NCI-H345 treated with DMSO at 0.1 percent for 48 hours (cell line): Measurements from ENCODE around the gene EFS.

ENCODE experiments used
- DNase-seq: peaks from one replicate; lab custom pipeline; 2025; ENCODE audit not compliant: unreplicated experiment; lab: John Stamatoyannopoulos, UW

The EFS gene

DNA sequence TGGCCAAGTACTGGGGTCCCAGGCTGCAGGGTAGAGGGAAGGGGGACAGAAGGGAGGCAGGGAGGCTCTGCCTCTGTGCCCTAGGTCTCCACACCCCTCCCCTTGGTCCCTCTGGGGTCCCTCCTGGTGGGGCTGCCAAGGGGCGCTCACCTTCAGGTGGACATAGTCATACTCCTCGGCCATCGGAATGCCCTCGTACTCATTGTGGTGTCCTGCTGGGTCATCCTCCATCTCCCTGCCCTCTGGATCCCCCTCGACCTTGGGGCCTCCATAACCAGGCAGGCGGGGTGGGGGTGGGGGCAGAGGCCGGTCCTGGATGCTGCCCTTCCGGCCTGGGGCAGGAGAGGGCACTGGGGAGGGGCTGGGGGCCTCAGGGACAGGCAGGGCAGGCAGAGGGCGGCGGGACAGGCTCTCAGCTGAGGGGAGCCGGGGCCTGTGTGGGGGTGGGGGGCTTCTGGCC lies 5.8 kb downstream of the EFS start:
- no peak for DNase-seq

DNA sequence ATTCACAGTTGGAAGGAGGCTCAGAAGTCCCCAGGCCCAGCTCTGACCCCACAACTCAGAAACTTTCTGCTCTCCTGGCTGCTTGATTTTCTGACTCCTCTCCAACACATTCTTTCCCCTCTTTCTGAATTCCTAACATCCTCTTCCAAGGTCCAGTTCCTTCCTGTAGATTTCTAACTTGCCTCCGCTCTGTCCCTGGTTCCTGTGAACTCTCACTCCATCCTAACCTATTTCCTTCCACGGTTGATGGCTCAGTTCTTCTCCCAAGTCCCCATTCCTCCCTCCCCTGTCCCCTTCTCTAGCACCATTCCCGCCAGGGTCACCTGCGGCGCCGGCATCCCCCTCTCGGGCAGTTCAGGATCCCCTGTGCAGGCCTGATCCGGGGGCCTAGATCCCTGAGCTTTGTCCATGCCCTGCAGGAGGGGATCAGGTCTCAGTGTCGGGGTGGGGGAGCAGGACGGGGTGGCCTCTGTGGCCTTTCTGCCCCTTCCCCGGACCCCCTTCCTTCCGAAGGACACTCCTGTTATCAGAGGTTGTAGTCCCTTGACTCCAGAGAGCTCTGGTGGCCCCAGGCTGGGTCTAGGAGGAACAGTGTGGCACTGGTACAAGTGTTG lies 6.3 kb downstream of the EFS start:
- DNase-seq: no peak

DNA sequence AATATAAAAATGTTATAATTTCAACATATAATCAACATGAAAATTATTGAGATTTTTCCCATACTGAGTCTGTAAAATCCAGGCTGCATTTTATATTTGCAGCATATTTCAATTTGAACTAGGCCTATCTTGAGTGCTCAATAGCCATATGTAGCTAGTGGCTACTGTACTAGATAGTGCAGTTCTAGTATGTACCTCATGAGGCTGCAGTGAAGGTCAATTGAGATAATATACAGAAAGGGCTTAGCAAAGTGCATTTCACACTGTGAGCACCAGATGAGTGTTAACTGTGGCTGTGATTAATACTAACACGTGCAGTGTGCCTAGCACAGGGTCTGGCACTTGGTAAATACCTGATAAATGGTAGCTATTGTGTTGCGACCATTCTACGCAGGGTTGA lies 6.9 kb downstream of the EFS start:
- DNase-seq: no peak

DNA sequence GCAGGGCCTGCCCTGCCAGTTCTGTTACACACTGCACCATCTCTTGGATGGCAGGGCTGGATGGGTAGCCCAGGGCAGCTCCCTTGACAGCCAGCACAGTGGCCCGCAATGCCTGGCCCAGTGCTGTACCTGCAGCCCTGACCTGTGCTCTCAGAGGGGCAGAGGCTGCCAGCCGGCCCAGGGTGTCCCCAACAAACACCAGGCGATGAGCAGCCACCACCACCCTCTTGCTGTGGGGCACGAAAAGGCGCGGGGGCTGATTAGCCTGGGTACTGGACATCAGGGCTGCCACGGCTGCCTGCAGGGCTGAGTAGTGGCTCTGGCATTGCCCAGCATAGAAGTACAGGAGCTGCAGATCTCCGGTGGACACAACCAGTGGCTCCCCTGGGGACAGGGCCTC lies 7.7 kb downstream of the EFS start:
- DNase-seq: no peak

DNA sequence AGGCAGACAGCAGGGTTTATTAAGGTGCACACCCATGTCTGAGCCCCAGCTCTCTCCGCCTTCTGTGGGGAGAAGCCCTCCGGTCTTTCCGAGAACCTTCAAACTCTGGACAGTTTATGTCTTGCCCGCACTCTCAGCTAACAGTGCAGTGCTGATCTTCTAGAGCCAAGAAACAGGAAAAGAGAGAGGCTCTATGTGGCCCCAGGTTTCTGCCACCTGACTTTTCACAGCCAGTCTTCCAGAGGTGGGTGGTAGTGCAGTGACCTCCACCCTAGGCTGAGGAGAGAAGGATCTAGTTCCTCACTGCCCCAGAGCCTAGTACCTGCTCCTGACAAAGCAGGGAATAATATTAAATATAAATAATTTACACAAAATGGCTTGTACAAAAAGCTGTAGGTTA lies 8.3 kb downstream of the EFS start:
- DNase-seq: no peak

DNA sequence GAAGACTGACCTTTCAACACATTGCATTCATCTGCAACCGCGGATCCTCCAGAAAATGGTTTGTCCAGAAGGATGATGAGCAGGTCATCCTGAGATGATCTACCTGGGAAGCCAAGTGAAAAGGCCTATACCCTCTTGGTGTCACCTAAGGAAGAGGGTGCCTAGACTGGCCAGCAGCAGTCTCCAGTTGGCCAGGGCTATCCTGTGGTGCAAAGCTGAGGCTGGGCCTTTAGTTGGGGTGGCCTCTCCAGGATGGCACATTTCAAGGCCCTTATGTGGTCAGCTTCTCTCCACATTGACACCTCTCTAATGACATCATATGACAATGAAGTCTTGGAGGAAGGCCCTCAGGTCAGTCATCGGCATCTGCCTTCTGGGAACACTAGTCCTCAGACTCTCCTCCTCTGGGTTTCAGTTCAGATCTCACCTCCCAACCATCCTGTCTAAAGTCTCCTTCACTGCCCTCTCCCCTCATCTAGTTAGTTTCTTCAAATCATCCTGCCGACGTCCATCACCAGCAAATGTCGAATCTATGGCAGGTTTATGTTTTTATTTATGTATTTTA lies 9.0 kb downstream of the EFS start:
- no peak for DNase-seq

DNA sequence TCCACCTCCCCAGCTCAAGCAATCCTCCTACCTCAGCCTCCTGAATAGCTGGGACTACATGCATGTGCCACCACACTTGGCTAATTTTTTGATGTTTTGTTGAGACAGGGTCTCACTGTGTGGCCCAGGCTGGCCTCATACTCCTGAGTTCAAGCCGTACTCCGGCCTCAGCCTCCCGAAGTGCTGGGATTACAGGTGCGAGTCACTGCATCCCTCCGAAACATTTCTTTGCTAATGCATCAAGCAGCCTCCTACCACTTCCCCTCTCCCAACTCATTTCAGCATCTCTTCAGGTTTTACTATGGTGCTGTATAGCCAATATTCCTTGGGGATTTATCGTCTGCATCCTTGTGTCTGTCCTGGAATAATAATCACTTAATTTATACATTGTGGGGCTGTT lies 10.0 kb downstream of the EFS start:
- no peak for DNase-seq

DNA sequence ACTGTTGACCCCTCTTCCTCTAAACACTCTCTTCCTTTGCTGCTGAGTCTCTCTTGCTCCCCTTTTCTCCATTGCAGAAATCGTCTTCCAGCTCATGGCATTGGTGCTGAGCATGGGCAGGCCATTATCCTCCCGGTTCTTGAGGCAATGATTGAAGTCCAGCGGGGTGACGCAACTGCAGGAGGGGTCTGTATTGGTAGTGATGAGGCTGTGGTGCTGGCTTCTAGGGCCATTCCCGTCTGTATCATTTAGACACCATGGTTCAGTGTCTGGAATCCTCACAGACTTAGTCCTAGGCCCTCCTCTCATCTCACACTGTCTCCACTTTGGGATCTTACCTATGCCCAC lies 11.6 kb downstream of the EFS start:
- no peak for DNase-seq

DNA sequence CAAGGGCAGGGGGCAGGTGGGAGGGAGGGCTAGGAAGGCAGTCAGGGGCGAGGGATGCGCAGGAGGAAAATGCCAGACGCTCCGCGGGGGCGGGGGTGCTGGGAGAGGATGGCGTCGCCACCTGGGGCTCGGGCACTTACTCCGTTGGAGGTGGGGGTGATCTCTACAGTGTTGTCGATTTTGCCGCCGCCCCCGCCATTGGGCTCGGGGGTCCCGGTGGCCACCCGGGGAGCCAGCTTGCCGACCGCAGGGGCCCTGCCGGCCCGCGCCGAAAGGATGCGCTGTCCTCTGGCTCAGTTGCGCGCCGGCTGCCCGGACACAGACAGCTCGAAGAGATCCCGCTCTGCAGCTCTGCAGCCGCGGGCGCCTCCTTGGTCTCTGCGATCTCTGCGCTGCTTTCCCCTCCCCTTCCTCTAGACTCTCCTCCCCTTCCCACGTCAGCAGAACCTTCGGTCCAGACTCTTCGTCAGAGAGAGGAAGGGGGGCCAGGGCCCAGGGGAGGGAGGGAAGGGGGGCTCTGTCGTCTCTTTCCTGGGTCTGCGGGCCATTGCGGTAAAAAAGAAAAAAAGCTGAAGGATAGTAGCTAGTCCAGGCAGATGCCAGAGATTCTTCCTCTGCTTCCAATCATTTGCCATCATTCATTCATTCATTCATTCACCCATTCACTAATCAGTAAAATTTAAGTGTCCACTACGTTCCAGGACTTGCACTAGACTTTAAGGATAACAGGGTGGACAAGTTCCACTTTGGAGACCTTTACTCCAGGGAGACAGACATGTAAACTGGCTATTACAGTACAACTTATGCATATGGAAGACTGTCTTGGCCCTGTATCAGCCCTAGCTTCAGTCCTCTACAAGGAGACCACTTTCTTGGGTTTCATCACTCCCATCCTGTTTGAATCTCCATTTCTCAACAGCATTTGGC lies 12.2 kb downstream of the EFS start, which contains the start of gene SLC22A17:
Gene SLC22A17 (minus strand): TSS at position 382 of the 927 bp plus-strand sequence.
- DNase-seq: peak; percentile 48

DNA sequence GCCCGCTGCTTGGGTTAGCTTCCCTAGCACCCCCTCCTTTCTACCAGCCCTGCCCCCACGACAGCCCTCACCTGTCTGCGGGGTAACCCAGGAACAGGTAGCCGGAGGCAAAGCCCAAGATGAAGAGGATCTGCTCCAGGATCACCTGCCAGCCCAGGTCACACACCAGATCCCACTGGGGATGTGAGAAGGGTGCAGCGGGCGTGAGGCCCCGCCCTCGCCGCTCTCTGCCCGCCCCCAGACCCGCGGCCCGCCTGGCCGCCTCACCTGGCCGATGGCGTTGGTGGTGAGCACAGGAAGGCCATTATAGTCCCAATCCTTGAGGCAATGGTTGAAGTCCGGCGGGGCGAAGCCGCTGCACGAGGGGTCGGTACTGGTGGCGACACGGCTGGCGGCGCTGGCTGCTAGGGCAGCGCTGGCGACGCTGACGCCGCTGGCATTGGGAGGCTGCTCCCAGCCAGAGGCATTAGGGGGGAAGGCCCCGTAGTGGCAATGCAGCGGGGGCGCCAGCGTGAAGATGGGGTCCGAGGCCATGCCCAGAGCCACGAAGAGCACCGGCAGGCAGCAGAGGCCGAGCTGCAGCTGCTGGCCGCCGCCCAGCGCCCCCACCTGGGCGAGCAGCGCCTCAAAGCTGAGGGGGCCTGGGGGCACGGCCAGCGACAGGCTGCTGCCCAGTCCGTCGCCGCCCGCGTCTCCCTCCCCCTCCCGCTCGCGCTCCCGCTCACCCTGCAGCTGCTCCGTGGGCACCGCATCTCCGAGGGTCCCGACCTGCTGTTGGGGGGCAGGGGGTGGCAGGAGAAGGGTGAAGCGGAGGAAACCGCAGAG lies 13.1 kb downstream of the EFS start:
- DNase-seq: no peak

DNA sequence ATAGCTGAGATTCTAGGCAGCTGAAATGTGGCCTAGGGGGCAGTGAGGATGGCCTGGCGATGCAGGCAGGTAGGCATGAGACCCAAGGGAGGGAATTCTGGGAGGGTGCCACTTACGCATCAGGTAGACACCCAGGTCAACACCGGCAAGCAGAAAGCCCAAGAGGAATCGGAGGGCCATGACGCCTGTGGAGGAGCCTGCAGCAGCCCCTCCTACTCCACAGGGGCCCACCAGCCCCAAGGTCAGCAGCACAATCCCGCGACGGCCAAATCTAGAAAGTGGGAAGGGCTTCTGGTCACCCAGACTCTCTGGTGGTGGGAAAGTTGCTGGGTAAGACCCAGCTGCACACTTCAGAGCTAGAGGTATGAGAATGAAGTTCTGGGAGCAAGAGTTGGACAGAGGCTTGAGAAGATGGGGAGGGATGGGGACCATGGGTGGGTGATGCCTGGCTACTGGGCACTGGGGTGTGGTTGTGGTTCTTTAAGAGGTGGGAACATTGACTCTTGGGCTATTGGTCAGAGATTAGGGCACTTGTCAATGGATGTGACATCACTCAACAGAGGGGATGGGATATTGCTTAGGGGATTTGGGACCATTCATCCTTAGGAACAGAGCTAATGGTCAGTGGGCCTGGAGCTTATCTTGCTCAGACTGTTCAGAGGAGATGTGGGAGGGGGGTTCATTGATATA lies 15.7 kb downstream of the EFS start:
- DNase-seq: no peak

DNA sequence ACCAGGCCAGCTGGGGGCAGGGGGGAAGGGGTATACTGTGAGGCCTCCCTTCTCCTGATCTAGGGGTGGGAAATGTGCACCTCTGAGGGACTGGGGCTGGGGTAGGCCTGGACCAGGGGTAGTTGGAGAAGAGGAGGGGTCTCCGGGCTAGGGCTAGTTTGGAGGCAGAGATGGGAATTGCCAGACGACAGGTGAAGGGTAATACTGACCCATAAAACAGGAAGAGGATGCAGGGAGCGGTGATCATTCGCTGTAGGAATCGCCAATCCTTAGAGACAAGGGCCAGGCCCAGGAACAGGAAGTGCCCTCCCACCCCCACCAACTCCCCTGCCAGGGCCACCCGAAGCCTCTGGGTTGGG lies 16.7 kb downstream of the EFS start:
- no peak for DNase-seq

DNA sequence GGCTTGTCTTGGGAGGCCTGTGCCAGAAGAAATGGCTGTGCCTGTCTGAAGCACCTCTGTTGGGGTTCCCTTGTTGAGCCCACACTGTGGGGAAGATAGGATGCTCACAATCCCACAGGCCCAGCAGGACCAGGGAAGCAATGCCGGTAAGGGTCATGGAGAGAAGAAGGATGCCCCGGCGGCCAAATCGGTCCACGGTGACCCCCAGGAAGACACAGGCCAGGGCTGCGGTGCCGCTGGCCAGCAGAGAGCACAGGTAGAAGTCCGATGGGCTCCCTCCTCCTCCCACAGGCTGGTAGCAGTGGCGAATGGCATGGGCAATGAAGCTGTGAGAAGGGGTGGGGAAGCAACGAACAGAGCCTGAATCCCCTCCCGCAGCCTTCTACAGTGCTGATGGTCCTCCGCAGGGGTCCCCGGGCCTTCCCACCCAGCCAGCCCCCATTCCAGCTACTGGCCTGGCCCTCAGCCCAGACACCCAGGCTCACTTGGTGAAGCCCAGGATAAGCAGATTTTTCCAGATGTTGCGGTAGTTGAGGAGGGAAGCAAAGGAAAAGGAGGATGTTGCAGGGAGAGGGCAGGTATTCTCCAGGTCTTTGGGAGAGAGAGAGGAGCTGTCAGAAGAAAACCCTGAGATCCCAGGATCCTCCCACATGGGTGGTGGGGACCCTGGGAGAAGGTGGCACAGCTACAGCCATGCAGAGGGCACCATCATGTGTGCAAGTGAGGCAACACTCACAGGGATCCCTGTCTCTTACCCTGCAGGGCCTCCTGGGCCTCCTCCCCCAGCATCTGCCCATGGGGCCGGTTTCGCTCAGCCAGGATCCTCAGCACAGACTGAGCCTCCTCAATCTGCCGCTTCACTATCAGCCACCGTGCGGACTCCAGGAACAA lies 17.3 kb downstream of the EFS start:
- no peak for DNase-seq

DNA sequence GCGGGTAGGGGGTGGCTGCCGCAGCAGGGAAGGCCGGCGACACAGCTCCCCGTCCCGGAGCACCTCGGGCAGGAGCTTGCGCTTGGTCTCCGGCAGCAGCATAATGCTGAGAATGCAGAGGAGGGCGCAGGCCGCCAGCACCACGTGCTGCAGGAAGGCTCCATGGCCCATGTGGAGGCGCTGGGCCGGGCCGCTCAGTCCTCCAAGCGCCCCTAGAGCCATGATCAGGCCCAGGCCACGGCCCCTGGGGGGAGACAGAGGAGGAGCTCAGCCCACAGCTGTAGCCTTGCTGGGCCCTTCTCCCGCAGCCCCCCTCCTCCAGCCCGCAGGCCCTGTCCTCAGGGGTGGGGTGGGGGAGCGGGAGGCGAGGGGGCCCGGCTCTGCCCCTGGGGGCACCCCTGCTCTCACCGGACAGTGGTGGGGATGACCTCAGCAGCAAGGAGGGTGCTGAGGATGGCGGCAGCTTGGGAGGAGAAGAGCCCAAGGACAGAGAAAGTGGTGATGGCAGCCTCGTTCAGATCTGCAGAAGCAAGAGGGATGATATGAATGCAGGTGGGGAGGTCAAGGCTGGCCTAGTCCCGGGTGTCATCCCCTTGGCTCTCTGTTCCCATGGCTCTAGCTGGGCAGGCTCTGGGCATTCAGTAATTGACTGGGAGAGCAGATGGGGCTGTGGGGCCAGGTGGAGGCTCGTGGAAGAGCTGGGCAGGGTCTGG lies 18.1 kb downstream of the EFS start:
- no peak for DNase-seq

DNA sequence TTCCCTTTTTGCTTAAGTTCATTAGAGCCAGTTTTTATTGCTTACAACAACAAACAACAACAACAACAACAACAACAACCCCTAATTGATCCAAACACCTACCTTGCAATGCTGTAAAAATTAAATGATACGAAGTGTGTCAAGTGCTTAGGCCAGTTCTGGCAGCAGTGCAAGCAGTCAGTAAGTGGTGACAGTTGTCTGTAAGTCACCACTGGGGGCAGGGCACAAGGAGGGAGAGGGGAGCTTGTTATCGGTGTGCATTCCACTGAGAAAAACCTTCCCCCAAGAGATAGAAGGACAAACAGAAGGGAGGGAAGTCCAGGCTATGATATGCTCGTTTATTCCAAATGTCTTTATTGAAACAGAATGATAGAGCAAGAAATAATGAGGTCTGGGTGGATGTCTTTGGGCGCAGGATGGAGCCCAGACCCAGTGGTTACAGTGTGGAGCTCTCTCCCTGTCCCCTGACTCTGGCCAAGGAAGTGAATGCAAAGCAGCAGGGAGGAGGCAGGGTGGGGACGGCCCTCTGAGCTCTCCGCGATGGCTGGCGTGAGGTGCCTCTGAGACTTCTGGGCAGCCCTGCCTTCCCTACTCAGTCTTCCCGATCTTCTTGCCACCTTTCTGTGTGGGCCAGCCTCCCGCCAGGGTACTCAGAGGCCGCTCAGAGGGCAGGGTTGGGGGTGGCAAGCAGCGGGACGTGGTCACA lies 18.8 kb downstream of the EFS start:
- DNase-seq: no peak

DNA sequence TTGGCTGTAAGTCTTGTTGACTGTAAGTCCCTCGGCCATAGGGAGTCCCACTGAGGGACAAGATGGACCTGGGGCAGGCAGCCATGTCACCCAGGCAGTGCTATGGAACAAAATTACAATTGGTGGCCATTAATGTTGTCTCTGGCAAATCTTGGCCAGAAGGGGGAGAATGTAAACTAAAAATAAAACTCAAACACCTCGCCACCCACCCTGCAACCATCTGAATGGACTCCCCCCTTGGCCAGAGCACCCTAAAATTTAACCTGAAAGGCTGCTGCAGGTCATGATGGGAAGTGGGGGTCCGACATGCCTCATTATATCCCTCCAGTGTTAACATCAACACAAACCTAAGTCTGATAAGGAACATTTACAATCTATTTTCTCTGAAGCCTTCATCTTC lies 20.5 kb downstream of the EFS start:
- DNase-seq: no peak

DNA sequence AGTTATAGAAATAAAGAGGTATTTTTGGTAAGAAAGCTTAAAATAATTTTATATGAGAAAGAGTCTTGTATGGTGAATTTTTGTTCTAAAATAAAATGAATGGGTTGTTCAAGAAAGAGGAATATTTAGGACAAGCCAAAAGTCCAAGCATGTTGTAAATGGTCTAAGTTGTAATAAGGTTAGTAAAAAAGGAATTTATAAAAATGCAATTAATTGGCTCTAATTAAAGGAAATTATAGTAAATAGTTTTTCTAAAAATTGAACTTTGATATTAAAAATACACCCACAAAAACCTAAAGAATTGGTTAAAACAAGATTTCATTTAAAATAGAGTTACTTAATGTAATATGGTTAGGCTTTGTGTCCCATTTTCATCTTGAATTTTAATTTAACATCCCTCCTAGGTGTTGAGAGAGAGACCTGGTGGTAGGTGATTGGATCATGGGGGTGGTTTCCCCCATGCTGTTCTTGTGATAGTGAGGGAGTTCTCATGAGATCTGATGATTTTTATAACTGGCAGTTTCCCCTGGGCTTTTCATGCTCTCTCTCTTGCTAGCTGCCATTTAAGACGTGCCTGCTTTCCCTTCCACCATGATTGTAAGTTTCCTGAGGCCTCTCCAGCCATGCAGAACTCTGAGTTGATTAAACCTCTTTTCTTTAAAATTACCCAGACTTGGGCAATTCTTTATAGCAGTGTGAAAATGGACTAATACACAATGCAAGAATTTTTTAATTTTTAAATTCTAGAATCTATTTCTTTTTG lies 25.3 kb downstream of the EFS start:
- DNase-seq: no peak

DNA sequence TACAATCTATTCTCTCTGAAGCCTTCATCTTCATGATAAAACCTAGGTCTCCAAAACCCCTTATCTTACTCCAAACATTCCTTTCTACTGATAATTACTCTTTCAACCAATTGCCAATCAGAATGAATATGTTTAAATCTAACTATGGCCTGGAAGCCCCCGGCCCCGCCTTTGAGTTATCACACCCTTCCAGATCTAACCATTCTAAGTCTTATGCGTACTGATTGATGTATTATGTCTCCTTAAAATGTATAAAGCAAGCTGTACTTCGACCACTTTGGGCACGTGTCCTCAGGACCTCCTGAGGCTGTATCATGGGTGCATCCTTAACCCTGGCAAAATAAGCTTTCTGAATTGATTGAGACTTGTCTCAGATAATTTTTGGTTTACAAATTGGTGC lies 29.3 kb downstream of the EFS start:
- no peak for DNase-seq
